Memory B cell (primary cell): ENCODE results near the gene TSGA10IP.

Experiments
- ATAC-seq: fragments of 150-1000 bp; cut with Tn5 transposase; 2 replicates; pipeline ENCODE4 v1.10.0; 2021; ENCODE audit warnings: low read depth, mild to moderate bottlenecking, moderate library complexity
- DNase-seq, 2 donors: peaks; one replicate each; pipeline ENCODE4 v3.0.0; 2022; ENCODE audit warnings: low spot score in 2 of 2
- H3K27ac Mint-ChIP-seq: one replicate; pipeline ENCODE4 v1.8.0; 2022; ENCODE audit warnings: mild to moderate bottlenecking, moderate library complexity, mixed read lengths
- H3K27me3 Mint-ChIP-seq: one replicate; pipeline ENCODE4 v1.8.0; 2022; ENCODE audit warnings: mixed read lengths
- H3K36me3 Mint-ChIP-seq: one replicate; pipeline ENCODE4 v1.8.0; 2022; ENCODE audit warnings: mild to moderate bottlenecking, mixed read lengths
- H3K4me1 Mint-ChIP-seq: one replicate; pipeline ENCODE4 v1.8.0; 2022; ENCODE audit warnings: mixed read lengths
- H3K4me3 Mint-ChIP-seq: one replicate; pipeline ENCODE4 v1.8.0; 2022; ENCODE audit warnings: mild to moderate bottlenecking, moderate library complexity, mixed read lengths
- H3K9me3 Mint-ChIP-seq: one replicate; pipeline ENCODE4 v1.8.0; 2022; ENCODE audit warnings: mixed read lengths

Gene TSGA10IP

DNA sequence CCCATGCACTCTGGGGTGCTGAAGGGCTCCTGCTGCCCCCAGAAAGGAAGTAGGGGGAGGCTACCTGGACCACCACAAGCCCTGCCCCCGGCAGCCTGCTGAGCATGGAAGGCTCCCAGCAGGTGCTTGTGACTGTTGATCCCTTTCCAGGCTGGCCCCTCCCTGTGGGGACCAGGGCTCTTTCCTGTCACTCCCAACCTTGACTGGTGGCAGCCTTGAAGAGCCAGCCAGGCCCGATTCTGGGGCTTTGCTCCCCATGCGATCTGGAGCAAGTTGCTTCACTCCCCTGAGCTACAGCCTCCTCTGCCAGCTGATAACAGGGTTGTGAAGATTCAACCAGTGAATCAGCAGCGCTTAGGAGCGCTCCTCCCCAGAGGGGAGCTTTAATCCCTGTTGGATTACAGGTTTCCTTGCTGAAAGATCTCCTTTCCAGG lies 61.9 kb downstream of the TSGA10IP start:
- H3K27ac Mint-ChIP-seq: no peak overlapping the region
- ATAC-seq (no peak), DNase-seq (no peak)
- peaks cover 3% of the 10 kb centered on the region for H3K36me3 Mint-ChIP-seq
- peaks cover 11% of the 10 kb centered on the region for H3K4me1 Mint-ChIP-seq
- no peaks in the 10 kb centered on the region for H3K9me3 Mint-ChIP-seq
- no peak overlapping the region for H3K4me3 Mint-ChIP-seq
- no peaks in the 10 kb centered on the region for H3K27me3 Mint-ChIP-seq

DNA sequence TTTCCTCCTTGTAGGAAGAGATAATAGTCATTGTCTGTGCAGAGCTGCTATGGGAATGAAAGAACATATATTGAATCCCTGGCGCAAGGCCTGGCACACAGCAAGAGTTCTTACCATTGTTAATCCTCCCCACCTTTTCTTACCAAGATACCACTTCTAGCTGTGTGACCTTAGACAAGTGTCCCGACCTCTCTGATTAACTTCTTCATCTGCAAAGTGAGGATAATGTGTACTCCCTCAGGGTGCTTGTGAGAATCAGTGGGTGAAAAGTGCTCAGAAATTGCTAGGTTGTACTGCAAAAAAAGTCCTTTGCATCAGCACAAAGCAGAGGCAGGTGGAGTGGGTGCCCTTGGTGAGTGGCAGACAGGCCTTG lies 62.8 kb downstream of the TSGA10IP start:
- H3K9me3 Mint-ChIP-seq: no peaks in the 10 kb centered on the region
- peaks cover 10% of the 10 kb centered on the region for H3K4me1 Mint-ChIP-seq
- ATAC-seq (no peak), DNase-seq (no peak)
- H3K4me3 Mint-ChIP-seq: no peak overlapping the region
- peaks cover 3% of the 10 kb centered on the region for H3K36me3 Mint-ChIP-seq
- H3K27ac Mint-ChIP-seq: no peak overlapping the region
- H3K27me3 Mint-ChIP-seq: peaks cover 1% of the 10 kb centered on the region

DNA sequence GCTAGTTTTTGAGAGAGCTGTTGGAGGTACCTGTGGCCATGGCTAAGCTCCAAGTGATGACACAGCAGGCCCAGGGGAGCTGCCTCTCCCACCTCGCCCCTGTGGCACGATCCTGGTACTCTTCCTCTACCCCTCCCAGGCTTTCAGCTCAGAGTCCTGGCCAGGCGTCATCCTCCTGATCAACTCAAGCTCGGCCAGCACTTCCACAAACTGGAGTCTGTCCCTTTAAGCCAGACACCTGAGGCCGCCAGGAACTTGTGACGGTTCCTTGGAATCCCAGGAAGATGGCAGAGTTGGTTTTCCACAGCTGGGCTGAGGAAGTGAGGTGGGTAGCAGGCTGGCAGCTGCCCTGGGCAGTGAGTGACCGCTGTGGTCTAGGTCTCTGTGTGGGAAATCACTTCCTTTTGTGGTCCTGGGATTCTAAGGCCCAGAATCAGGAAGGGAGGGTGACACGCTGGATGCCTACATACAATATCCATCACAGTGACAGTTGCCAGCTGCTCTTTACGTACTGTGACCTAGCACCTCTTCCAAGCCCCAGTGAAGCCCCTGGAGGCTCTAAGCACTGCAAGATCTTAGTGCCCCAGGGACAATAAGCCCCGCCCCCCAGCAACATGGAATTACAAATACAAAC lies 63.3 kb downstream of the TSGA10IP start:
- Mint-ChIP-seq H3K9me3 (no peaks in the 10 kb centered on the region), H3K4me1 (peaks cover 5% of the 10 kb centered on the region), H3K27me3 (peaks cover 1% of the 10 kb centered on the region), H3K36me3 (peaks cover 3% of the 10 kb centered on the region), H3K4me3 (no peak overlapping the region), H3K27ac (no peak overlapping the region)
- ATAC-seq (no peak), DNase-seq (no peak)
